HUES6 (cell line): Measurements from ENCODE around the gene DTYMK.
"Not testable (repeated sequence)": the region's sequence is repeated elsewhere in the genome, so short reads cannot be mapped to it uniquely, and the experiment has no call there.

ENCODE experiments used
- H3K27ac ChIP-seq: 2 replicates; pipeline ENCODE4 v1.7.0; 2013; ENCODE audit warnings: low read depth, mild to moderate bottlenecking, low read length, inconsistent platforms
- H3K27me3 ChIP-seq: 2 replicates; pipeline ENCODE4 v1.6.1; 2013; ENCODE audit warnings: low read length; ENCODE audit not compliant: control insufficient read depth, insufficient read depth
- H3K36me3 ChIP-seq: 2 replicates; pipeline ENCODE4 v1.6.1; 2013; ENCODE audit warnings: low read length; ENCODE audit not compliant: control insufficient read depth, insufficient read depth
- H3K4me1 ChIP-seq: 2 replicates; pipeline ENCODE4 v1.6.1; 2013; ENCODE audit warnings: low read length; ENCODE audit not compliant: control insufficient read depth, insufficient read depth
- H3K4me3 ChIP-seq: 2 replicates; pipeline ENCODE4 v1.5.1; 2013; ENCODE audit warnings: low read depth, low read length
- H3K9ac ChIP-seq: one replicate; pipeline ENCODE4 v1.6.1; 2013; ENCODE audit warnings: mild to moderate bottlenecking, low read length
- H3K9me3 ChIP-seq: 2 replicates; pipeline ENCODE4 v1.6.1; 2013; ENCODE audit warnings: low read depth, low read length; ENCODE audit not compliant: control insufficient read depth, insufficient read depth

The DTYMK gene, protein sequence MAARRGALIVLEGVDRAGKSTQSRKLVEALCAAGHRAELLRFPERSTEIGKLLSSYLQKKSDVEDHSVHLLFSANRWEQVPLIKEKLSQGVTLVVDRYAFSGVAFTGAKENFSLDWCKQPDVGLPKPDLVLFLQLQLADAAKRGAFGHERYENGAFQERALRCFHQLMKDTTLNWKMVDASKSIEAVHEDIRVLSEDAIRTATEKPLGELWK

DNA sequence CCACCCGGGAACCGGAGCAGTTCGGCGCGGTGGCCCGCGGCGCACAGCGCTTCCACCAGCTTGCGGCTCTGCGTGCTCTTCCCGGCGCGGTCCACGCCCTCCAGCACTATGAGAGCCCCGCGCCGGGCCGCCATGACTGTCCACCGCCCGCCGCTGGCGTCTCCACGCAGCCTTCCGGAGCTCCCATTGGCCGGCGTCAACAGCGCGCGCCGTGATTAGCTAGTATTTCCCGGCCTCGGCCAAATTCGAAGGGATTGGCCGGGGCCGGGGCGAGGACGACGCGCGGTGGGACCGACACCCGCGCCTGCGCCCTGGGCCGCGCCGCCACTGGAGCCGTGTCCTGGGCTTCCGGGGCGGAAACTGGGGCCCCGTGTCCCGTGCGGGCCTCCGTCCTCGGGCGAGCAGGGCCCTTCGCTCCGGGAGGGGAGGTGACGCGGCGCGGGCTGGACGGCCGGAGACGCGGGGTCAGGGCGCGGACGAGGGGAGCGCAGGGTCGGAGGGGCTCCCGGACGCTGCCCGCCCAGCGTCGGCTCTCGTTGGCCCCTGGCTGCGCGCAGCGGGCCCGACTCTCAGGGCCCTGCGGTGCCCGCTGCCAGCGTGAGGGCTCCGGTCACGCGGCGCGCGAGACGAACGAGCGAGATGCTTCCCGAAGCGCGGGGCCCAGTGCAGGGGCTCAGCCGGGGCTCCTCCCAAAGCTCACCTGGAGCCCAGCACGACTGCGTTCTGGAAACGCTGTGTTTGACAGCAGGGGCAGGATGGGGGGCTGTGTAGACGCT is at the start of gene DTYMK:
TSS of gene DTYMK (minus strand) at position 166 of the 776 bp plus-strand sequence. CDS start at position 134, 32 bp downstream.
- Histone ChIP-seq H3K4me1 (peaks cover 9% of the 10 kb centered on the region), H3K9me3 (no peaks in the 10 kb centered on the region), H3K27me3 (no peaks in the 10 kb centered on the region), H3K9ac (peak within 1 kb of the TSS; percentile 98), H3K4me3 (peak within 1 kb of the TSS; percentile 81), H3K27ac (peak within 1 kb of the TSS; percentile 92), H3K36me3 (peaks cover 55% of the 10 kb centered on the region)

- H3K36me3 ChIP-seq = no peaks in the 10 kb centered on the region
- H3K4me3 ChIP-seq = no peak overlapping the region
- H3K27me3 ChIP-seq = peaks cover 5% of the 10 kb centered on the region
- no peak overlapping the region for H3K9ac ChIP-seq
- no peak overlapping the region for H3K27ac ChIP-seq
- H3K9me3 ChIP-seq = no peaks in the 10 kb centered on the region
- H3K4me1 ChIP-seq = no peaks in the 10 kb centered on the region
Measured at GRCh38 chr2:241736111-241736510, 49.5 kb upstream of the DTYMK start.

DNA sequence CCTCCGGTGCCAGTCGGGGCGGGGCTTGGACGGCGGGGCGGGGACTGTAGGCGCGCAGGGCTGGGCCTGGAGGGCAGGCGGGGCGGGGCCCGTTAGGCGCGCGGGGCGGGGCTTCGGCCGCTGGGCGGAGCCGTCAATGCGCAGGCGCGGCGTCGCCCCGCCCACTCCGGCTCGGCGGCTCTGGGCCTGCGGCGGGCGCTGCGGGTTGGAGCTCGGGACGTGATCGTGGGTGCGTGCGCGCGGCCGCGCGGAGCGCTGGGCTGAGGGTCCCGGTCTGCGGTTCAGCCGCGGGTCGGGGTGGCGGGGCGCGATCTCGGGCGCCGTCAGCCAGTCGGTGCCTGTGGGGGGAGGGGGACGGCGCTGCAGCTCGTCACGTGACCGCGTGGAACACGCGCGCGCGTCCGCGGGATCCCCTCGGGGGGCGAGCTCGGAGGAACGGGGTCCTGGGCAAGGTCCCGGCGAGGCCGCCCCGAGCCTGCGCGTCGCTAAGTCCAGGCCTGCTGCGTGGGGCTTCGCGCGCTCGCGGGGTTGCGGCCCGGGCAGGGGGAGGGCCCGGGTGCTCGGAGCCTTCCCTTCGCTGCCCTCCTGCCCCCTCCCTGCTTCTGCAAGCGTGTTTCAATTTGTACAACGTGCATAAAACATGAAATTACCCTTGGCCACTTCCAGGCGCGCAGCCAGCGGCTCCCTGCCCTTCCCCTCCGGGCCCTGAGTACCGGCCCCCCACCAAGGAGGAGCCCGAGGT is 48.0 kb upstream of the DTYMK start, which contains the start of gene D2HGDH:
TSS of gene D2HGDH (plus strand) at position 164 of the 742 bp plus-strand sequence. CDS start 595 bp downstream, outside the sequence.
- peaks cover 5% of the 10 kb centered on the region for H3K27me3 ChIP-seq
- H3K27ac ChIP-seq = peak within 1 kb of the TSS; percentile 85; the same call in 1 of the 2 replicates
- H3K9ac ChIP-seq = peak within 1 kb of the TSS; percentile 87
- H3K4me1 ChIP-seq = no peaks in the 10 kb centered on the region
- no peaks in the 10 kb centered on the region for H3K36me3 ChIP-seq
- H3K9me3 ChIP-seq = no peaks in the 10 kb centered on the region
- peak within 1 kb of the TSS; percentile 95 for H3K4me3 ChIP-seq

GRCh38 chr2:241734208-241734466 is 47.5 kb upstream of the DTYMK start:
- Histone ChIP-seq H3K4me3 (peak overlapping the region; percentile 53), H3K9me3 (no peaks in the 10 kb centered on the region), H3K9ac (no peak overlapping the region), H3K4me1 (no peaks in the 10 kb centered on the region), H3K27me3 (peaks cover 5% of the 10 kb centered on the region), H3K27ac (no peak overlapping the region), H3K36me3 (no peaks in the 10 kb centered on the region)

DNA sequence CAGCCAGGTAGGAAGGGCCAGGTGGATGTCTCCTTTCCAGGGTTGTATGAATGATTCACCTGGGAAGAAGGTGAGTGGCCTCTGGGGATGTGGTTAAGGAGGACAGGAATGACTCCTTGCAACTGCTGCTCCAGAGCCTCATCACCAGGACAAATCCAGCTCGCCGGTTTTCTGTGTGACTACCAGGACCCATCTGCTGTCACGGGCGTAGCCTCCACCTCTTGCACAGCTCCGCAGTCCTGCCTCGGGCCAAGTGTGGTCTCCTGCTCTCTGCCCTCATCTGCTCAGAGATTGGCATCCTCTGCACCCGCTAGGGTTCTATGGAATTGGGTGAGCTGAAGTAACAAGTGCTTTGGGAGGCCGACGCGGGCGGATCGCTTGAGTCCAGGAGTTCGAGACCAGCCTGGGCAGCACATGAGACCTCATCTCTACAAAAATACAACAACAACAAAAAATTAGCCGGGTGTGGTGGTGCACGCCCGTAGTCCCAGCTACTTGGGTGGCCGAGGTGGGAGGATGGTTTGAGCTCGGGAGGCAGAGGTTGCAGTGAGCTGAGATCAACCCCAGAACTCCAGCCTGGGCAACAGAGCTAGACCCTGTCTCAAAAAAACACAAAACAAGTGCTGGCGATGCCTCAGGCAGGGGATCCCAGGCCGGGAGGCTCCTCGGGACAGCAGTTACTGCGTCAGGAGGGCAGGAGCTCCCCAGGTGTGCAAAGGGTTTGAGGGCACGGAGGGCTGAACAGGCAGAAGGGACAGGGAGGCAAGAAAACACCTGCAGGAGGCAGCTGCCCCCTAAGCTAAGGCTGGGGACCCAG is 47.0 kb upstream of the DTYMK start:
- Histone ChIP-seq H3K27ac (no peak overlapping the region), H3K36me3 (no peaks in the 10 kb centered on the region), H3K9me3 (no peaks in the 10 kb centered on the region), H3K9ac (no peak overlapping the region), H3K4me1 (no peaks in the 10 kb centered on the region), H3K27me3 (peaks cover 5% of the 10 kb centered on the region), H3K4me3 (peak overlapping the region; percentile 53)

- not testable (repeated sequence) for H3K27me3 ChIP-seq, H3K9me3 ChIP-seq, H3K4me3 ChIP-seq, H3K27ac ChIP-seq, H3K36me3 ChIP-seq, H3K4me1 ChIP-seq, H3K9ac ChIP-seq
Measured at GRCh38 chr2:241732513-241733186, 46.0 kb upstream of the DTYMK start.

DNA sequence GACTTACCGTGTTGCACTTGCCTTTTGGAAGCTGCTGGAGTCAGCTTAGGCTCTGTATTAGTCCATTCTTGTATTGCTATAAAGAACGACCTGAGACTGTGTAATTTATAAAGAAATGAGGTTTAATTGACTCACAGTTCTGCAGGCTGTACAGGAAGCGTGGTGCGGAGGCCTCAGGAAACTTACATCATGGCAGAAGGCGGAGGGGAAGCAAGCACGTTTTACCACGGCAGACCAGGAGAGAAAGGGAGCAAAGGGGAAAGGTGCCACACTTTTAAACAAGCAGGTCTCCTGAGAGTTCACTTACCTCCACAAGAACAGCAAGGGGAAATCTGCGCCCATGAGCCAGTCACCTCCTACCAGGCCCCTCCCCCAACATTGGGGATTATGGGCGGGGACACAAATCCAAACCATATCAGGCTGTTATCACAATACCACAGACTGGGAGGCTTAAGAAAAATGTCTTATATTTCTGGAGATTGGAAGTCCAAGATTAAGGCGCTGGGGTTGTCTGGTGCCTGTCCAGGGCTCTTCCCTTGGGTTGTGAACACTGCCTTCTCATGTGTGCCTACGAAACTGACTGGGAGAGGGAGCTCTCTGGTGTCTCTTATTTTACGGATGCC is 44.2 kb upstream of the DTYMK start:
- Histone ChIP-seq H3K9ac (no peak overlapping the region), H3K36me3 (peaks cover 12% of the 10 kb centered on the region; the same call in 1 of the 2 replicates), H3K27me3 (peaks cover 5% of the 10 kb centered on the region), H3K4me3 (no peak overlapping the region), H3K4me1 (no peaks in the 10 kb centered on the region), H3K27ac (no peak overlapping the region), H3K9me3 (no peaks in the 10 kb centered on the region)

GRCh38 chr2:241729868-241730267 is 43.3 kb upstream of the DTYMK start:
- H3K9ac ChIP-seq = no peak overlapping the region
- H3K4me3 ChIP-seq = no peak overlapping the region

GRCh38 chr2:241728627-241729026 is 42.0 kb upstream of the DTYMK start:
- no peak overlapping the region for H3K4me3 ChIP-seq
- peaks cover 26% of the 10 kb centered on the region for H3K36me3 ChIP-seq
- no peak overlapping the region for H3K27ac ChIP-seq
- no peaks in the 10 kb centered on the region; the same call in 1 of the 2 replicates for H3K9me3 ChIP-seq
- H3K27me3 ChIP-seq = peaks cover under 1% of the 10 kb centered on the region
- H3K9ac ChIP-seq = no peak overlapping the region
- H3K4me1 ChIP-seq = no peaks in the 10 kb centered on the region

More at GRCh38 chr2:241729868-241730267, 43.3 kb upstream of the DTYMK start:
- H3K9me3 ChIP-seq = no peaks in the 10 kb centered on the region
- peaks cover 5% of the 10 kb centered on the region for H3K27me3 ChIP-seq
- no peaks in the 10 kb centered on the region for H3K4me1 ChIP-seq
- H3K27ac ChIP-seq = no peak overlapping the region
- peaks cover 18% of the 10 kb centered on the region; the same call in 1 of the 2 replicates for H3K36me3 ChIP-seq

DNA sequence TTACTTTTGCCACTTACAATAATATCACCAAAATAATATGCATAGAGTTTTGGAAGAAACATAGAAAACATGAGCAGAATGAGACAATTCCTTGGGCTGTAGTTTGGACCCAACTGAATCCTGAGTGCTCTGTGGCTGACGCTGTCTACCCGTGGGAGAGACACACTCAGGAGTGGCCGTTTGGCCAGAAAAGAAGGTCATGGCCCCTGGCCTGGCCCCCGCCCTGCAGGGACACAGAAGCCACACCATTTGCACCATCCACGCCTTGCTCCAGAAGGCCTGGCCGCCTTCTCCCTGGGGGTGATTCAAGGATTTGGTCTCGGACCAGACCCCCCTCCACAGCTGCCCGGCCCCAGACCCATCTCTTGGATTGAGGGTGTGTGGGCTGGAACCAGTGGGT is 41.4 kb upstream of the DTYMK start:
- Histone ChIP-seq H3K27me3 (no peaks in the 10 kb centered on the region), H3K9ac (no peak overlapping the region), H3K4me3 (no peak overlapping the region), H3K9me3 (peaks cover 4% of the 10 kb centered on the region), H3K36me3 (peaks cover 33% of the 10 kb centered on the region), H3K4me1 (no peaks in the 10 kb centered on the region), H3K27ac (no peak overlapping the region)
